ENCODE measurements around the gene E2F3.

DNA sequence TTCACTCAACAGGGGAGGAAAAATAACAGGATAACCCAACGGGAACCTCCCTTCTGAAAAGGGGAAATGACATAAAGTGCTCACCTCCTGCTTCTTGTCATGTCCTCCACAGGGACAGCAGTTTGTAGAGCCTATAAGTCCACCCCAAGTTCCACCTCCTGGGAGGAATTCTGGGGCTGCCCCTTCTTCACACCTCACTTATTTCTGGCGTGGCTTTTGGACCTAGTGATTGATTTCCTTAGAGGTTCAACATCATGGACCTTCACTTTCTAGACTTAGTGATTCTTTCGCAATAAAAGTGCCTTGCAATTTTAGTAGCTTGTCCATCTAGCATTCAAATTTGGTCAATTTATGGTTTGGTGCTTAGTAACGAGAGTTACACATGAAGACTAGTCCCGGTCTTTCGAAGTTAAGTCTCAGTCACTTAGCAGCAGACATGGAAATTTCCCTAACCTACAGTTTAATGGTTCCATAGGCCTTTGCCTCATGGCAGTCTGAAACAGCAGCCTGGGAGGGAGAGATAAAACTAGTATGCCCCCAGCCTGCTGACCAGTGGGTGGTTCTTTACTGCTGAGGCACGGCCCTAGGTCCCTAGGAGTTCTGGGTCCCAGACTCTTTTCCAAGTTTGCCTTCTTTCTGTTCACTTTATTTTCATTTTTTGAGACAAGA lies 73.3 kb downstream of the E2F3 start:
- TF ChIP-seq CTCF (IDR thresholded peaks at IDR 0.05) (no peak), POLR2A (IDR thresholded peaks at IDR 0.05) (no peak), POLR2AphosphoS5 (IDR thresholded peaks at IDR 0.05) (no peak)

All from upper lobe of left lung (tissue), 4 donors.